ENCODE measurements around the gene DHX8. TPM values are rescaled to one million over a fixed set of nuclear protein-coding genes. Genes with fewer than 3 reads are reported as not detected.
"Not testable (repeated sequence)": the region's sequence is repeated elsewhere in the genome, so short reads cannot be mapped to it uniquely, and the experiment has no call there.

Gene DHX8
- polyA plus RNA-seq, 1 donor from 2014 or later: 30.4 TPM

DNA sequence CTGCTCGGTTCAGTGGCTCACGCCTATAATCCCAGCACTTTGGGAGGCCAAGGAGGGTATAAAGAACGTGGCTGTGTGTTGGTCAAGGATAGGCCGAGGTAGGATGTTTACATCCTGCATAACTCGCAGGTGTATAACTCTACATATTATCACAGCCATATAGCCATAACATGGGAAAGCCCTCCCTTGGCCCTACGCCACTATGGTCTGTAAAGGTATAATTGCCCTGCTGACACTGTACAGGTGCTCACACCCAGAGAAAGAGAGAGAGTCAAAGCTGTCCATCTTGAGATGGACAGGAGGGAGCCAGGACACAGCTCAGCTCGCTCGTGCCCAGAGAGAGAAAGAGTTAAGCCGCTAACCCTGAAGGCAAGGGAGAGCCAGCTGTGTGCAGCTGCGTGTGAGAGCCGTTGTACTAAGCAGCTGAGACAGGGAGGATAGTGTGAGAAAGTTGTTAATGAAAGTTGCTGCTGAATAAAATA, 30.4 kb upstream of the DHX8 start:
- no peaks in the 10 kb centered on the region for H3K9me3 Mint-ChIP-seq
- peaks cover 0 to 1% (median 0%) of the 10 kb centered on the region in 3 donors for H3K4me1 Mint-ChIP-seq
- no peak overlapping the region for H3K4me3 Mint-ChIP-seq
- H3K36me3 Mint-ChIP-seq: no peaks in the 10 kb centered on the region
- H3K27ac Mint-ChIP-seq: no peak overlapping the region
- H3K27me3 Mint-ChIP-seq: peaks cover 9% of the 10 kb centered on the region

DNA sequence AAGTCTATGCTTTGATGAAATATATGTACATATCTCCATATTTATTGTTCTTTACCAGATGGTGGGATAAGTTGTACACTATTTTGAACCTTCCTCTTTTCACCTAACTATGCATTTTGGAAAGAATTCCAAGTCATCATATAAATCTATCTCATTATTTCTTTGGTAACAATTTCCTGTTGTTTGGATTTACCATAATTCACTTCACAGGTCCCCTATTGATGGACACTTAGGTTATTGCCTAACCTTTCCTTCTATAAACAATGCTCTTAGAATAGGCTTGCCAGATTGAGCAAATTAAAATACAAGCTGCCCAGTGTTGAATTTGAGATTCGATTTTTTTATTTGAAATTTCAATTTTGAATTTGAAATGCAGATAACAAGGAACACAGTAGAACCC, 28.9 kb upstream of the DHX8 start:
- H3K9me3 Mint-ChIP-seq: no peaks in the 10 kb centered on the region
- H3K27ac Mint-ChIP-seq: no peak overlapping the region
- H3K4me3 Mint-ChIP-seq: no peak overlapping the region
- no peaks in the 10 kb centered on the region for H3K36me3 Mint-ChIP-seq
- H3K27me3 Mint-ChIP-seq: peaks cover 9% of the 10 kb centered on the region
- peaks cover 0 to 1% (median 0%) of the 10 kb centered on the region in 3 donors for H3K4me1 Mint-ChIP-seq

GRCh38 chr17:43456029-43456428, 27.7 kb upstream of the DHX8 start:
- Mint-ChIP-seq H3K4me3 (no peak overlapping the region), H3K9me3 (no peaks in the 10 kb centered on the region), H3K27me3 (peaks cover 11% of the 10 kb centered on the region), H3K4me1 (peaks cover 0 to 1% (median 0%) of the 10 kb centered on the region in 3 donors), H3K27ac (no peak overlapping the region), H3K36me3 (no peaks in the 10 kb centered on the region)

DNA sequence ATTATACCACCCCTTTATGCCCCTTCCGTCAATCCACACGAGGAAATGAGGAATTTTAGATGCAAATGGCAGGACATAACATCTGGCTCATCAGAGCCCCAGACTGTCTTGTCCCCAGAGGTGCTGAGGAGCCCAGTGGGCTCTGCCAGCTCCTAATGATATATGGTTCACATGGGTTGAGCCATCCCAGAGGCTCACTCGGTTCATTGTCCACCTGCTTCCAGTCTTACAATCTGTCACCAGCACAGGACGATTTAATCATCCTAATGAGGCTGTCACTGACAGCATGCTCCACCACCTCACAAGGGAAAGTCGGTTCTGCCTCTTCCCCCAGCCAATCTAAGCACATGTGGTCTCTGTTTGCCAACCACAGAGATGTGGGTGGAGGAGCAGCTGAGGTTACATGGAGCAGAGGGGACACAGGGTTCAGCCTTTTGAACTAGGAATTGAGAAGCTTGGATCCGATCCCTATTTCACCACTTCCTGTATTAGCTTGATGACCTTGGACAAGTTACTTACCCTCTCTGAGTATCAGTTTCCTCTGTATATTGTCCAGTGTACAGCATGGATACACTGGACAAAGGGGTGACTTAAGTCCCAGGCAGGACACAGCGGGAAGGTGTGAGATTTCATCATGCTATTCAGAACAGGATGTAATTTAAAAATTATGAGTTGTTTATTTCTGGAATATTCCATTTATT, 27.0 kb upstream of the DHX8 start:
- Mint-ChIP-seq H3K4me3 (no peak overlapping the region), H3K4me1 (peaks cover 0 to 1% (median 0%) of the 10 kb centered on the region in 3 donors), H3K27me3 (peaks cover 11% of the 10 kb centered on the region), H3K9me3 (no peaks in the 10 kb centered on the region), H3K27ac (no peak overlapping the region), H3K36me3 (no peaks in the 10 kb centered on the region)

DNA sequence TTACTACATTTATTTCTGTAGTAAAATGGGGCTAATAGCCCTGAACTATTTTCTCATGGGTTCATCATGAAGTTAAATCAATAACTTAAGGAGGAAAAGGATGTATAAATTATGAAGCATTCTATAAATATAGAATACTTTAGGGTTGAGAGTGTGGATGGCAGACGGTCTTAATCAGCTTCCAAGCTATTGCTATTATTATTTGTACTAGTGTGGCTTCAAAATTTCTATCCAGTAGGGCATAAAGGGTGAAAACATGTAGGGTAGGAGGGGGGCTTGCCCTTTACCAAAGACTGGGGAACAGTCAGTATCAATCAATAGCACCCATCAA, 26.4 kb upstream of the DHX8 start:
- Mint-ChIP-seq H3K27ac (no peak overlapping the region), H3K9me3 (no peaks in the 10 kb centered on the region), H3K36me3 (no peaks in the 10 kb centered on the region), H3K4me3 (no peak overlapping the region), H3K27me3 (peaks cover 11% of the 10 kb centered on the region), H3K4me1 (peaks cover 0 to 1% (median 0%) of the 10 kb centered on the region in 3 donors)

GRCh38 chr17:43459878-43460277, 23.9 kb upstream of the DHX8 start:
- not testable (repeated sequence) for H3K4me3 Mint-ChIP-seq, H3K4me1 Mint-ChIP-seq, H3K36me3 Mint-ChIP-seq, H3K27me3 Mint-ChIP-seq, H3K27ac Mint-ChIP-seq, H3K9me3 Mint-ChIP-seq

- H3K4me3 Mint-ChIP-seq: no peak overlapping the region
- no peaks in the 10 kb centered on the region for H3K36me3 Mint-ChIP-seq
- no peaks in the 10 kb centered on the region for H3K4me1 Mint-ChIP-seq
- H3K27ac Mint-ChIP-seq: no peak overlapping the region
- no peaks in the 10 kb centered on the region for H3K9me3 Mint-ChIP-seq
- H3K27me3 Mint-ChIP-seq: peaks cover 8% of the 10 kb centered on the region
Observed at GRCh38 chr17:43461185-43461584, 22.6 kb upstream of the DHX8 start.

DNA sequence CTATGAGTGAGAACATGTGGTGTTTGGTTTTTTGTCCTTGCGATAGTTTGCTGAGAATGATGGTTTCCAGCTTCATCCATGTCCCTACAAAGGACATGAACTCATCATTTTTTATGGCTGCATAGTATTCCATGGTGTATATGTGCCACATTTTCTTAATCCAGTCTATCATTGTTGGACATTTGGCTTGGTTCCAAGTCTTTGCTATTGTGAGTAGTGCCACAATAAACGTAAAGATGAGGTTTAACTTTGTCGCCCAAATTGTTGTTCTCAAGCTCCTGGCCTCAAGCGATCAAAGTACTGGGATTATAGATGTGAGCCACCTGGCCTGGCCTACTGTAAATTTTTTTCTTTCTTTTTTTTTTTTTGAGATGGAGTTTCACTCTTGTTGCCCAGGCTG, 21.2 kb upstream of the DHX8 start:
- H3K9me3 Mint-ChIP-seq, H3K4me3 Mint-ChIP-seq, H3K27ac Mint-ChIP-seq, H3K27me3 Mint-ChIP-seq, H3K36me3 Mint-ChIP-seq, H3K4me1 Mint-ChIP-seq: not testable (repeated sequence)

DNA sequence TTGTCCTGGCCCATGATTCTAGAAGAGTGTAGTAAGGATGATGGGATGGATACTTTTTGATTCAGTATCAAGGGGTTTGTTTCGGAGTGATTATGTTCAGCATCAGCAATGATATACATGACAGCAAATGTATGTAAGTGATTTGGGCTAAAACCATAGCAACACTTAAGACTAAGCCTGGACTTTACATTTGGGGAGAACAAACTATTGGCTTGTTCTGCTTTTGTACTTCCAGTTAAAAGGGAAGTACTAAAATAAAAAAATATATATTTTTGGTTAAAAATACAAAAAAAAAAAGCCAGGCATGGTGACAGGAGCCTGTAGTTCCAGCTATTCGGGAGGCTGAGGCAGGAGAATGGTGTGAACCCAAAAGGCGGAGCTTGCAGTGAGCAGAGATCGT, 20.5 kb upstream of the DHX8 start:
- Mint-ChIP-seq H3K36me3 (no peaks in the 10 kb centered on the region), H3K27me3 (peaks cover 6% of the 10 kb centered on the region), H3K27ac (no peak overlapping the region), H3K4me3 (no peak overlapping the region), H3K9me3 (no peaks in the 10 kb centered on the region), H3K4me1 (no peaks in the 10 kb centered on the region)

GRCh38 chr17:43464046-43464445, 19.7 kb upstream of the DHX8 start:
- Mint-ChIP-seq H3K4me1 (no peaks in the 10 kb centered on the region), H3K27ac (no peak overlapping the region), H3K4me3 (no peak overlapping the region), H3K27me3 (peaks cover 6% of the 10 kb centered on the region), H3K9me3 (no peaks in the 10 kb centered on the region), H3K36me3 (no peaks in the 10 kb centered on the region)

GRCh38 chr17:43465049-43465448, 18.7 kb upstream of the DHX8 start:
- H3K36me3 Mint-ChIP-seq: no peaks in the 10 kb centered on the region
- H3K9me3 Mint-ChIP-seq: no peaks in the 10 kb centered on the region
- no peaks in the 10 kb centered on the region for H3K4me1 Mint-ChIP-seq
- H3K27ac Mint-ChIP-seq: no peak overlapping the region
- peaks cover 6% of the 10 kb centered on the region for H3K27me3 Mint-ChIP-seq
- no peak overlapping the region for H3K4me3 Mint-ChIP-seq

DNA sequence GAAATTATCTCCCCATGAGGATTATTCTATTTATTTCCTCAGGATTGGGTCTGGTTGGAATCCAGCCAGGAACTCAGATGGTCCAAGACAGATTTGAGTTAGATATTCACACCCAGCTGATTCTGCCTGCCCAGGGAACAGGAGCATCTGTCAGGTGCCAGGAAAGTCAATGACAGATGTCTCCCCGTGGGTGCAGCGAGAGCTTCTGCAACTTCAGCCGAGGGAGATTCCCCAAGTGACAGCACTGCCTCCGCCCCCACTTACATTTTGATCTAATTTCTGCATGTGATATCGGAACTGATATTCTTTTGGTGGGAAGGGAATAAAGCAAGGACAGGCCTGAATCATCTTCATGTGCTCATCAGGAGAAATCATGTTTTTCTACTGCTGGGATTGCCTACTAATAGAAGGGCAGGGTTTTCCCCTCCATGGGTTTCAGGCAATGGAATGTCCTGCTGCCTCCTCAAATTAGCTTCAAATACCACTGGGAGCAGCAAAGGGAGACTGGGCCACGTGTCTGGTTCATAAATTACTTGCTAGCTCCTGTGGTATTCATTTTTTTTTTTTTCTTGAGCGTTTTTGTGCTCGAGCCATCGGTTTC, 15.7 kb upstream of the DHX8 start:
- no peak overlapping the region for H3K4me3 Mint-ChIP-seq

DNA sequence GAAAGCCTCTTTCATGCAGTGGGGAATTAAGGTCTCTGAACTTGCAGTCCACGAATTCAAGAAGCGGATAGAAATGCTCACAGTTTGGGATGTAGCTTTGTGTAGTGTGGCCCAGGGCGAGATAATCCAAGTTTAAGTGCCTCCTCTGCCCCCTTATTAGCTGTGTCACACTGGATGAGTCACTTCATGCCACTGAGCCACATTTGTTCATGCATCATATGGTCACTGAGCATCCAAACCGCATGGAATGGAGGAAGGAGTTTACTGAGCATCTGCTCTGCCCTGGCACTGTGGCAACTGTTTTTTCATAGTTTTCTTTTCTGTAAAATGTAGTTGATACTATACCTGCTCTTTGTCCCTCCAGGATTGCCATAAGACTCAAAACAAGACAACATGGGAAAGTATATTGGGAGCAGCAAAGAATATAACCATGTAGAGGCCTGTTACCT, 15.1 kb upstream of the DHX8 start:
- Mint-ChIP-seq H3K4me1 (no peaks in the 10 kb centered on the region), H3K9me3 (no peaks in the 10 kb centered on the region), H3K36me3 (no peaks in the 10 kb centered on the region), H3K4me3 (no peak overlapping the region), H3K27ac (no peak overlapping the region), H3K27me3 (peaks cover 5% of the 10 kb centered on the region)

More for the DNA sequence above, 15.7 kb upstream of the DHX8 start:
- Mint-ChIP-seq H3K27me3 (peaks cover 5% of the 10 kb centered on the region), H3K27ac (no peak overlapping the region), H3K36me3 (no peaks in the 10 kb centered on the region), H3K4me1 (no peaks in the 10 kb centered on the region), H3K9me3 (no peaks in the 10 kb centered on the region)

- Mint-ChIP-seq H3K4me3 (no peak overlapping the region), H3K27ac (no peak overlapping the region), H3K9me3 (no peaks in the 10 kb centered on the region), H3K27me3 (peaks cover 5% of the 10 kb centered on the region), H3K4me1 (no peaks in the 10 kb centered on the region), H3K36me3 (no peaks in the 10 kb centered on the region)
Observed at GRCh38 chr17:43469145-43469544, 14.6 kb upstream of the DHX8 start.

DNA sequence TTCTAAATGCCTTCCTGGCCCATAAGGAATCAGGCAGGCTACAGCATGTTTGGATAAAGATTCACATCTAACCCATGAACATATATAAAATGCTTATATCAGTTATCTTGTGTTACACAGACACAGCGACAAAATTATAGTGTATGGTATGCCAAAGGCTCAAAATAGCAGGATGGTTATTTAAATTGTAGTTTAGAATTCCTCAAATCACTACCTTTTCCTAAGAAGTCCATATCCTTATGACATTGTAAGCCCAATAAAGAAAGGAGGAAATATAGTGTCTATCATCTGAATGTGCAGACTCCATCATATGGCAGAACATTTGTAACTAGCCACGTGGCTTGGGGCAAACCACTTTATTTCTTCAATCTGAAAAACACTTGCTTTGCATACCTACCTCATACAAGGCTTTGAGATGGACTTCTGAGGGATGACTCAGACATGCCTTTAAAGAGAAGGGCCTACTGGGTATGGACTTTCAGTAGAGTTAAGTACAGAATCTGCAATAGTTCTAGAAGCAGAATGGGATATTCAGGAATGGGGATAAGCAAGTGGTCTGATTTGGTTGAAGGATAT, 12.1 kb upstream of the DHX8 start:
- Mint-ChIP-seq H3K9me3 (no peaks in the 10 kb centered on the region), H3K27ac (no peak overlapping the region)

More for the DNA sequence above, 12.1 kb upstream of the DHX8 start:
- Mint-ChIP-seq H3K4me1 (no peaks in the 10 kb centered on the region), H3K4me3 (no peak overlapping the region), H3K36me3 (no peaks in the 10 kb centered on the region), H3K27me3 (no peaks in the 10 kb centered on the region)
